K562 (cell line): ENCODE results near the gene ACTBL2. TPM values are rescaled to one million over a fixed set of nuclear protein-coding genes. Genes with fewer than 3 reads are reported as not detected.

Source experiments
- CBX3 ChIP-seq, 2 experiments: IDR thresholded peaks; 1 replicate in 1 of 2; 2 replicates in 1 of 2; pipeline ENCODE4 v1.6.1; 2012; ENCODE audit warnings: inconsistent platforms in 2 of 2, low read length in 2 of 2, borderline replicate concordance in 1 of 2, control low read depth in 1 of 2
- FOXK2 ChIP-seq, 2 experiments: fragments of 450-650 bp; IDR thresholded peaks in 1 of 2; conservative IDR thresholded peaks in 1 of 2; 2 replicates each; pipeline ENCODE4 v1.6.1; 2016; ENCODE audit warnings: low read depth in 2 of 2, mild to moderate bottlenecking in 1 of 2
- HDAC3 ChIP-seq: fragments of 450-650 bp; IDR thresholded peaks from 2 replicates; pipeline ENCODE4 v1.6.1; 2018; ENCODE audit warnings: borderline replicate concordance, mild to moderate bottlenecking, moderate library complexity; ENCODE audit not compliant: partially characterized antibody
- MBD2 ChIP-seq: sonication (generic); IDR thresholded peaks from 2 replicates; pipeline ENCODE4 v1.6.1; 2016; ENCODE audit warnings: low read depth, borderline replicate concordance
- MCM5 ChIP-seq: fragments of 450-650 bp; IDR thresholded peaks from 2 replicates; pipeline ENCODE4 v1.6.1; 2016; ENCODE audit warnings: low read depth
- STAG1 ChIP-seq: sonication (generic); formaldehyde crosslinking; IDR thresholded peaks from 2 replicates; pipeline ENCODE4 v1.5.0; 2020; ENCODE audit warnings: missing genetic modification reagents, borderline replicate concordance
- TRIM28 ChIP-seq: fragments of 450-650 bp; IDR thresholded peaks from 2 replicates; pipeline ENCODE4 v1.6.1; 2017
- ZKSCAN1 ChIP-seq: fragments of 150-350 bp; IDR thresholded peaks from 2 replicates; pipeline ENCODE4 v1.6.1; 2016; ENCODE audit warnings: low read depth, low read length
- ZNF174 ChIP-seq: fragments of 250-450 bp; sonication (Bioruptor Pico); IDR thresholded peaks from 2 replicates; pipeline ENCODE4 v1.4.0; 2020; ENCODE audit warnings: mild to moderate bottlenecking
- polyA plus RNA-seq, 8 experiments: library from polyadenylated mRNA; depleted of rRNA in 4 of 8; stranded (reverse) in 5 of 8; unstranded in 3 of 8; fragments of >200 nt; fragmentation: Nextera tagmentation in 2 of 8; fragmentation: Illumina TruSeq in 1 of 8; extraction: Ambion mirVana in 2 of 8; extraction: Trizol in 1 of 8; gene quantifications; 2 replicates each; pipeline versions ENCODE4 v1.2.1 to v1.2.3, GENCODE V29; 2011 to 2014; ENCODE audit warnings: inconsistent platforms in 1 of 8, missing spikeins in 1 of 8
- total RNA-seq, 7 experiments: library from RNA; depleted of rRNA in 6 of 7; stranded (reverse); fragments of >200 nt in 6 of 7; fragmentation: Illumina TruSeq in 2 of 7; extraction: Trizol in 2 of 7; gene quantifications; 2 replicates each; pipeline versions ENCODE4 v1.2.1 to v1.2.3, GENCODE V29; 2011 to 2021; ENCODE audit warnings: low replicate concordance in 1 of 7
- TF ChIP-seq, protein P1 (sequence below), 2 experiments: fragments of 450-650 bp in 1 of 2; sonication (generic) in 1 of 2; formaldehyde crosslinking; conservative IDR thresholded peaks; 2 replicates each; pipeline versions ENCODE4 v1.4.0 to v1.8.1; 2020 to 2022; ENCODE audit warnings: mild to moderate bottlenecking in 1 of 2, missing genetic modification reagents in 1 of 2
- TF ChIP-seq, protein P2 (sequence below), 3 experiments: IDR thresholded peaks in 2 of 3; conservative IDR thresholded peaks in 1 of 3; 2 replicates each; pipeline ENCODE4 v1.5.1; 2011 to 2012; ENCODE audit warnings: low read length in 3 of 3, mild to moderate bottlenecking in 3 of 3, control low read depth in 2 of 3, improper control_type of control experiment in 1 of 3, inconsistent platforms in 1 of 3, low read depth in 1 of 3, mixed read lengths in 1 of 3, moderate library complexity in 1 of 3; ENCODE audit not compliant: insufficient read depth in 2 of 3
- TF ChIP-seq, protein P3 (sequence below): sonication (generic); formaldehyde crosslinking; IDR thresholded peaks from 2 replicates; pipeline ENCODE4 v1.9.0; 2022; ENCODE audit warnings: mild to moderate bottlenecking, missing genetic modification reagents
- TF ChIP-seq, protein P4 (sequence below): IDR thresholded peaks from 2 replicates; pipeline ENCODE4 v1.6.1; 2016; ENCODE audit warnings: missing genetic modification characterization, missing compliant biosample characterization

Gene ACTBL2
- total and polyA plus RNA-seq, 9 of the 15 experiments (the other 6 are each of a cell fraction or from before 2014, with no cell fraction given) = not detected

DNA sequence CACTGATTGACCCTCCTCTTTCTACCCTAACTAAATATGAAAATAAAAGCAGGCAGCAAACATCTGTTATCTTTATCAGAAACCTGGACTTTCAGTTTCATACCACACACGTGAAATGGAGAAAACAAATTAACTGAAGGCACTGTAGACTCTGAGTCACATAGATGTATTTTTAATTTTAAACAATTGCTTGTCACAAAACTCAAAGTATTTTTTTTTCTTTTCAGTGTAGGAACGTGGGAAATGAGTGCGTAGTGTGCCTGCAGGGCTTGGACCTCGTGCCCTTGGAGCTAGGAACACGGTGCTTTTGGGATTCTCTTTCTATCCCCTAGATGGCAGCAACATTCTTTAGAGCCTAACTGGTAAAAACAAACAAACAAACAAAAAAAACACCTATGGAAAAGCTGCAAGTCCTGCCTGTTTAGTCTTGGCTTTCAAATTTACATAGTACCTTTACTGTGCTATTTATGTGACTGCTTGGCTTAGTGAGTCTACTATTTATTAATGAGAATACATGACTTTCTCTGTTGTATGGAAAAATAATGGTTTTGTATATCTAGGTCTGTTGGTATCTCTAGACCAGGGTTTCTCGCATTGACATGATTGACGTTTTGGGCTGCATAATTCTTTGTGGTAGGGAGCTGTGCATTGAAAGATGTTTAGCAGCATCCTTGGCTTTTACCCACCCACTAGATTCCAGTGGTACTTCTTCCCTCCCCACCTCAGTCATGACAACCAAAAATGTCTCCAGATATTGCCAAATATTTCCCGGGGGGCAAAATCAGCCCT lies 16.8 kb upstream of the ACTBL2 start (continued):
- TF ChIP-seq, protein P1, sequence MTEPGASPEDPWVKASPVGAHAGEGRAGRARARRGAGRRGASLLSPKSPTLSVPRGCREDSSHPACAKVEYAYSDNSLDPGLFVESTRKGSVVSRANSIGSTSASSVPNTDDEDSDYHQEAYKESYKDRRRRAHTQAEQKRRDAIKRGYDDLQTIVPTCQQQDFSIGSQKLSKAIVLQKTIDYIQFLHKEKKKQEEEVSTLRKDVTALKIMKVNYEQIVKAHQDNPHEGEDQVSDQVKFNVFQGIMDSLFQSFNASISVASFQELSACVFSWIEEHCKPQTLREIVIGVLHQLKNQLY (CRISPR knock-in tag; conservative IDR thresholded peaks at IDR 0.05) = no peak
- TF ChIP-seq STAG1 (CRISPR knock-in tag) = no peak
- no peak for TF ChIP-seq FOXK2 (conservative IDR thresholded peaks at IDR 0.05 in 1 of 2, IDR thresholded peaks at IDR 0.05 in 1 of 2; ENCODE audit: low read depth in 2 of 2)
- TF ChIP-seq ZNF174 (CRISPR knock-in tag) = no peak
- no peak for TF ChIP-seq HDAC3
- no peak for TF ChIP-seq TRIM28
- peak in 1 of 2 experiments; percentile 46; a peak in 1 of 3 replicates for TF ChIP-seq CBX3 (IDR thresholded peaks at IDR 0.05; ENCODE audit: borderline replicate concordance in 1 of 2, low read length in 2 of 2)
- TF ChIP-seq ZKSCAN1 = peak; percentile 98
- TF ChIP-seq, protein P2, sequence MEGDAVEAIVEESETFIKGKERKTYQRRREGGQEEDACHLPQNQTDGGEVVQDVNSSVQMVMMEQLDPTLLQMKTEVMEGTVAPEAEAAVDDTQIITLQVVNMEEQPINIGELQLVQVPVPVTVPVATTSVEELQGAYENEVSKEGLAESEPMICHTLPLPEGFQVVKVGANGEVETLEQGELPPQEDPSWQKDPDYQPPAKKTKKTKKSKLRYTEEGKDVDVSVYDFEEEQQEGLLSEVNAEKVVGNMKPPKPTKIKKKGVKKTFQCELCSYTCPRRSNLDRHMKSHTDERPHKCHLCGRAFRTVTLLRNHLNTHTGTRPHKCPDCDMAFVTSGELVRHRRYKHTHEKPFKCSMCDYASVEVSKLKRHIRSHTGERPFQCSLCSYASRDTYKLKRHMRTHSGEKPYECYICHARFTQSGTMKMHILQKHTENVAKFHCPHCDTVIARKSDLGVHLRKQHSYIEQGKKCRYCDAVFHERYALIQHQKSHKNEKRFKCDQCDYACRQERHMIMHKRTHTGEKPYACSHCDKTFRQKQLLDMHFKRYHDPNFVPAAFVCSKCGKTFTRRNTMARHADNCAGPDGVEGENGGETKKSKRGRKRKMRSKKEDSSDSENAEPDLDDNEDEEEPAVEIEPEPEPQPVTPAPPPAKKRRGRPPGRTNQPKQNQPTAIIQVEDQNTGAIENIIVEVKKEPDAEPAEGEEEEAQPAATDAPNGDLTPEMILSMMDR (IDR thresholded peaks at IDR 0.05 in 2 of 3, conservative IDR thresholded peaks at IDR 0.05 in 1 of 3; ENCODE audit: insufficient read depth in 2 of 3, low read depth in 1 of 3, low read length in 3 of 3) = peak; percentile 44 to 72 (median 66)
- TF ChIP-seq, protein P3, sequence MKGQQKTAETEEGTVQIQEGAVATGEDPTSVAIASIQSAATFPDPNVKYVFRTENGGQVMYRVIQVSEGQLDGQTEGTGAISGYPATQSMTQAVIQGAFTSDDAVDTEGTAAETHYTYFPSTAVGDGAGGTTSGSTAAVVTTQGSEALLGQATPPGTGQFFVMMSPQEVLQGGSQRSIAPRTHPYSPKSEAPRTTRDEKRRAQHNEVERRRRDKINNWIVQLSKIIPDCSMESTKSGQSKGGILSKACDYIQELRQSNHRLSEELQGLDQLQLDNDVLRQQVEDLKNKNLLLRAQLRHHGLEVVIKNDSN = no peak
- TF ChIP-seq, protein P4, sequence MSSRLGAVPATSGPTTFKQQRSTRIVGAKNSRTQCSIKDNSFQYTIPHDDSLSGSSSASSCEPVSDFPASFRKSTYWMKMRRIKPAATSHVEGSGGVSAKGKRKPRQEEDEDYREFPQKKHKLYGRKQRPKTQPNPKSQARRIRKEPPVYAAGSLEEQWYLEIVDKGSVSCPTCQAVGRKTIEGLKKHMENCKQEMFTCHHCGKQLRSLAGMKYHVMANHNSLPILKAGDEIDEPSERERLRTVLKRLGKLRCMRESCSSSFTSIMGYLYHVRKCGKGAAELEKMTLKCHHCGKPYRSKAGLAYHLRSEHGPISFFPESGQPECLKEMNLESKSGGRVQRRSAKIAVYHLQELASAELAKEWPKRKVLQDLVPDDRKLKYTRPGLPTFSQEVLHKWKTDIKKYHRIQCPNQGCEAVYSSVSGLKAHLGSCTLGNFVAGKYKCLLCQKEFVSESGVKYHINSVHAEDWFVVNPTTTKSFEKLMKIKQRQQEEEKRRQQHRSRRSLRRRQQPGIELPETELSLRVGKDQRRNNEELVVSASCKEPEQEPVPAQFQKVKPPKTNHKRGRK = no peak
- TF ChIP-seq MBD2 = no peak
- no peak for TF ChIP-seq MCM5
